GM12878 (cell line): Measurements from ENCODE around the gene BCAS4. TPM values are rescaled to one million over a fixed set of nuclear protein-coding genes. Genes with fewer than 3 reads are reported as not detected.
A peak's percentile ranks its signal among the peaks of the same experiment; 100 is the strongest.

Source experiments
- ATAC-seq: fragments of 200-7000 bp; cut with Tn5 transposase; 3 replicates; pipeline ENCODE4 v1.9.1; 2020; ENCODE audit warnings: mild to moderate bottlenecking, moderate library complexity
- BruUV-seq: library from RNA; stranded (reverse); fragments of 400-500 nt; replicated peaks from 2 replicates; lab custom pipeline; 2021; lab: Mats Ljungman, UMichigan
- CTCF ChIA-PET: fragments of 300-600 bp; sonication (Branson Sonifier 250); formaldehyde crosslinking; extraction: SDS; loops from one replicate; lab custom pipeline; 2021; ENCODE audit warnings: inconsistent platforms; lab: Yijun Ruan, JAX
- POLR2A ChIA-PET: fragments of 350-600 bp; formaldehyde crosslinking; extraction: SDS; loops from one replicate; lab custom pipeline; 2021; ENCODE audit warnings: inconsistent platforms; lab: Charles Lee
- RAD21 ChIA-PET: fragments of 300-600 bp; sonication (Branson Sonifier 250); formaldehyde crosslinking; loops from one replicate; lab custom pipeline; 2023; ENCODE audit warnings: antibody characterized with exemption; ENCODE audit not compliant: unreplicated experiment; lab: Charles Lee
- SMC1A ChIA-PET: fragments of 300-600 bp; sonication (Branson Sonifier 250); formaldehyde crosslinking; loops from one replicate; lab custom pipeline; 2023; ENCODE audit not compliant: unreplicated experiment, uncharacterized antibody; lab: Charles Lee
- DNase-seq: peaks from one replicate; pipeline ENCODE4 v3.0.0-alpha.2; 2011; ENCODE audit warnings: low read depth, low spot score
- FAIRE-seq: peaks from 3 replicates; lab custom pipeline; 2011; peaks lifted over from hg19 to GRCh38; lab: Jason Lieb, UNC
- H2AFZ ChIP-seq: 2 replicates; pipeline ENCODE4 v1.6.0; 2011; ENCODE audit warnings: low read depth, low read length, control low read depth; ENCODE audit not compliant: control insufficient read depth
- H3K27ac ChIP-seq: 2 replicates; pipeline ENCODE4 v1.5.1; 2011; ENCODE audit warnings: control low read depth; ENCODE audit not compliant: control insufficient read depth, insufficient read depth
- H3K27me3 ChIP-seq, 2 experiments: replicated peaks in 1 of 2; 2 replicates each; pipeline versions ENCODE4 v1.6.0 to v1.6.1; 2011; ENCODE audit warnings: low read length in 1 of 2; ENCODE audit not compliant: control insufficient read depth in 2 of 2, insufficient read depth in 2 of 2
- H3K36me3 ChIP-seq, 2 experiments: 2 replicates each; pipeline ENCODE4 v1.5.1; 2011; ENCODE audit warnings: low read length in 1 of 2; ENCODE audit not compliant: control insufficient read depth in 2 of 2, insufficient read depth in 2 of 2
- H3K4me1 ChIP-seq: 2 replicates; pipeline ENCODE4 v1.6.1; 2011; ENCODE audit warnings: mild to moderate bottlenecking, low read length, moderate library complexity, mixed read lengths; ENCODE audit not compliant: control insufficient read depth, insufficient read depth
- H3K4me2 ChIP-seq: 2 replicates; pipeline ENCODE4 v1.6.0; 2011; ENCODE audit warnings: control low read depth; ENCODE audit not compliant: control insufficient read depth, insufficient read depth
- H3K4me3 ChIP-seq: fragments of 200-600 bp; sonication (generic); 2 replicates; pipeline ENCODE4 v1.5.1; 2016
- H3K79me2 ChIP-seq: 2 replicates; pipeline ENCODE4 v1.6.0; 2011; ENCODE audit warnings: low read length; ENCODE audit not compliant: control insufficient read depth, insufficient read depth
- H3K9ac ChIP-seq: 2 replicates; pipeline ENCODE4 v1.8.0; 2011; ENCODE audit warnings: low read length, control low read depth, mixed read lengths; ENCODE audit not compliant: control insufficient read depth, insufficient read depth
- H3K9me3 ChIP-seq: replicated peaks from 3 replicates; pipeline ENCODE4 v1.5.1; 2011; ENCODE audit warnings: mild to moderate bottlenecking, low read length; ENCODE audit not compliant: control insufficient read depth, insufficient read depth
- H4K20me1 ChIP-seq: 2 replicates; pipeline ENCODE4 v1.6.0; 2011; ENCODE audit not compliant: control insufficient read depth, insufficient read depth
- ASH2L ChIP-seq: fragments of 300-600, 200-600 bp; sonication (generic); IDR thresholded peaks from 2 replicates; pipeline ENCODE4 v1.6.1; 2017; ENCODE audit warnings: low read depth, mild to moderate bottlenecking, borderline replicate concordance
- BCL3 ChIP-seq: IDR thresholded peaks from 2 replicates; pipeline ENCODE4 v1.6.1; 2011; ENCODE audit warnings: borderline replicate concordance, low read depth, mild to moderate bottlenecking, moderate library complexity, low read length; ENCODE audit not compliant: insufficient read depth, poor library complexity, severe bottlenecking
- CBX5 ChIP-seq: sonication (generic); IDR thresholded peaks from 2 replicates; pipeline ENCODE4 v1.6.1; 2016; ENCODE audit warnings: low read depth, moderate library complexity, mild to moderate bottlenecking, inconsistent platforms
- CREB1 ChIP-seq: IDR thresholded peaks from 2 replicates; pipeline ENCODE4 v1.6.1; 2012; ENCODE audit warnings: low read depth, mild to moderate bottlenecking, inconsistent platforms
- IRF4 ChIP-seq: IDR thresholded peaks from 2 replicates; pipeline ENCODE4 v1.6.1; 2011; ENCODE audit warnings: low read depth, low read length
- JUNB ChIP-seq: IDR thresholded peaks from 2 replicates; pipeline ENCODE4 v1.6.1; 2016; ENCODE audit warnings: antibody characterized with exemption, mild to moderate bottlenecking
- MTA3 ChIP-seq: IDR thresholded peaks from 2 replicates; pipeline ENCODE4 v1.6.1; 2012; ENCODE audit warnings: low read length, inconsistent platforms, borderline replicate concordance
- MXI1 ChIP-seq: fragments of 150-350 bp; IDR thresholded peaks from 2 replicates; pipeline ENCODE4 v1.6.1; 2011; ENCODE audit warnings: low read depth, mild to moderate bottlenecking, inconsistent platforms, low read length, improper control_type of control experiment
- NR2F1 ChIP-seq: fragments of 450-650 bp; conservative IDR thresholded peaks from 2 replicates; pipeline ENCODE4 v1.6.1; 2017; ENCODE audit warnings: mild to moderate bottlenecking
- RUNX3 ChIP-seq: IDR thresholded peaks from 2 replicates; pipeline ENCODE4 v1.6.1; 2012; ENCODE audit warnings: low read length, inconsistent platforms
- SKIL ChIP-seq: fragments of 450-650 bp; IDR thresholded peaks from 2 replicates; pipeline ENCODE4 v1.6.1; 2017; ENCODE audit warnings: mild to moderate bottlenecking, low read depth, inconsistent platforms; ENCODE audit not compliant: poor library complexity, severe bottlenecking
- SMAD5 ChIP-seq: IDR thresholded peaks from 2 replicates; pipeline ENCODE4 v1.6.1; 2016; ENCODE audit warnings: antibody characterized with exemption, low read depth
- STAT3 ChIP-seq: IDR thresholded peaks from 2 replicates; pipeline ENCODE4 v1.6.1; 2011; ENCODE audit warnings: low read depth, low read length, improper control_type of control experiment
- WGBS: methylation state at CpG from one replicate; pipeline ENCODE4 v1.1.6; 2016; ENCODE audit warnings: low lambda C conversion rate; ENCODE audit not compliant: insufficient replicate concordance, insufficient coverage; ENCODE audit errors: missing lambda C conversion rate; 5-methylcytosine and 5-hydroxymethylcytosine counted together
- in situ Hi-C: fragments of 300-500 bp; cut with MboI; formaldehyde crosslinking; loops from 9 replicates; pipeline ENCODE4 v1.14.3; 2018; ENCODE audit warnings: mixed read lengths
- intact Hi-C: fragments of 100-400 bp; cut with micrococcal nuclease; formaldehyde crosslinking; loops from one replicate; pipeline ENCODE4 v1.14.2; 2022; ENCODE audit not compliant: unreplicated experiment
- polyA plus RNA-seq, 11 experiments: library from polyadenylated mRNA; depleted of rRNA in 4 of 11; unstranded in 6 of 11; stranded (reverse) in 5 of 11; fragments of >200 nt; fragmentation: Nextera tagmentation in 4 of 11; fragmentation: Illumina TruSeq in 1 of 11; extraction: Ambion mirVana in 4 of 11; extraction: Trizol in 1 of 11; gene quantifications; 1 replicate in 1 of 11; 2 replicates in 10 of 11; pipeline versions ENCODE4 v1.2.1 to v1.2.3, GENCODE V29; 2011 to 2016; ENCODE audit warnings: inconsistent platforms in 2 of 11, missing spikeins in 2 of 11, low read depth in 1 of 11
- total RNA-seq, 4 experiments: library from RNA; depleted of rRNA in 3 of 4; stranded (reverse); fragments of >200 nt in 3 of 4; fragmentation: Illumina TruSeq in 1 of 4; extraction: Trizol in 1 of 4; gene quantifications; 2 replicates each; pipeline versions ENCODE4 v1.2.1 to v1.2.3, GENCODE V29; 2013 to 2021

BCAS4 gene
- total and polyA plus RNA-seq, 10 of the 15 experiments (the other 5 are each of a cell fraction or from before 2014, with no cell fraction given): 14.8 to 214 (median 65.3) TPM

- Histone ChIP-seq H3K9me3 (no peaks in the 10 kb centered on the region), H3K9ac (no peak overlapping the region), H3K36me3 (peaks cover 29% of the 10 kb centered on the region in 2 experiments; a peak in 3 of 4 replicates), H3K4me3 (no peak overlapping the region), H4K20me1 (no peaks in the 10 kb centered on the region), H3K27me3 (no peaks in the 10 kb centered on the region), H3K4me1 (no peaks in the 10 kb centered on the region), H3K79me2 (peaks cover 5% of the 10 kb centered on the region)
- in situ Hi-C loops: no loop called here
- CTCF ChIA-PET: interaction anchor here (0.6 to 1.9 kb wide), 7 partner anchors 17 to 105 kb away, joined by 3 to 8 read pairs (median 4); no protein-coding TSS in a partner anchor
- no peak for DNase-seq
- intact Hi-C loops: no loop called here
- no TSS peak for BruUV-seq
- 0 out of 2 replicates have a peak, but pooled peaks have one; percentile 20 for TF ChIP-seq RUNX3
- TF ChIP-seq JUNB: 0 out of 2 replicates have a peak, but pooled peaks have one; percentile 25
- TF ChIP-seq CBX5: no peak
- TF ChIP-seq, all 136 proteins: peak for 2
- POLR2A ChIA-PET: interaction anchor here (1.1 to 1.3 kb wide), 3 partner anchors 15 to 77 kb away, joined by 3 to 4 read pairs (median 3); no protein-coding TSS in a partner anchor
- H2AFZ ChIP-seq: no peak overlapping the region
- FAIRE-seq (no peak), ATAC-seq (peak; percentile 28)
- RAD21 ChIA-PET: interaction anchor here (0.9 kb wide), 2 partner anchors 30 to 34 kb away, joined by 3 read pairs; no protein-coding TSS in a partner anchor
- SMC1A ChIA-PET: interaction anchor here (1.1 to 2.4 kb wide), 6 partner anchors 12 to 72 kb away, joined by 3 to 6 read pairs (median 3); no protein-coding TSS in a partner anchor
- H3K4me2 ChIP-seq: no peak overlapping the region
- no peak overlapping the region for H3K27ac ChIP-seq
- WGBS: 92% methylated on average over 8 of the region's 8 CpGs
Observed at GRCh38 chr20:50895111-50895830, 100.4 kb downstream of the BCAS4 start.

GRCh38 chr20:50898475-50898874, 103.6 kb downstream of the BCAS4 start:
- Histone ChIP-seq H3K4me1 (no peaks in the 10 kb centered on the region), H4K20me1 (peaks cover 6% of the 10 kb centered on the region; the same call in 1 of the 2 replicates), H3K79me2 (peaks cover 18% of the 10 kb centered on the region), H3K9me3 (no peaks in the 10 kb centered on the region), H3K9ac (no peak overlapping the region), H3K27me3 (no peaks in the 10 kb centered on the region), H3K4me2 (no peak overlapping the region), H2AFZ (no peak overlapping the region), H3K27ac (no peak overlapping the region), H3K4me3 (no peak overlapping the region), H3K36me3 (peaks cover 20 to 25% of the 10 kb centered on the region in 2 experiments)
- ChIA-PET POLR2A (interaction anchor here (0.6 to 1.6 kb wide), 3 partner anchors 28 to 1686 kb away, joined by 3 read pairs; no protein-coding TSS in a partner anchor), SMC1A (interaction anchor here (1.0 to 2.0 kb wide), 5 partner anchors 9 to 30 kb away, joined by 3 to 5 read pairs (median 4); no protein-coding TSS in a partner anchor), RAD21 (no interaction called here), CTCF (interaction anchor here (0.9 to 4.5 kb wide), 5 partner anchors 11 to 104 kb away, joined by 3 to 17 read pairs (median 4); partner anchors contain the start of gene BCAS4)
- no TSS peak for BruUV-seq
- in situ Hi-C loops (no loop called here), intact Hi-C loops (no loop called here)
- ATAC-seq (no peak), DNase-seq (no peak), FAIRE-seq (no peak)
- 100% methylated on average over 1 of the region's 1 CpG for WGBS
- TF ChIP-seq SMAD5 (no peak), SKIL (no peak), IRF4 (no peak), ASH2L (no peak), MXI1 (no peak), CREB1 (no peak), BCL3 (no peak), MTA3 (no peak), NR2F1 (no peak), STAT3 (no peak)
